ENCODE data around the gene KIF2A. TPM values are rescaled to one million over a fixed set of nuclear protein-coding genes. Genes with fewer than 3 reads are reported as not detected.

KIF2A gene
- total RNA-seq, 1 experiment from 2014 or later, result 42.9 TPM

GRCh38 chr5:62305358-62305714 is 670 bp upstream of the KIF2A start:
- POLR2A ChIA-PET, result interaction anchor here (0.8 to 0.9 kb wide), 2 partner anchors 8 to 24 kb away, joined by 3 to 4 read pairs; no protein-coding TSS in a partner anchor
- peaks cover 10 to 20% of the 10 kb centered on the region in 2 experiments for H3K4me1 ChIP-seq (ENCODE audit: control insufficient read depth in 1 of 2, insufficient read depth in 2 of 2, low read length in 2 of 2)
- H4K20me1 ChIP-seq (ENCODE audit: insufficient read depth), result no peaks in the 10 kb centered on the region
- H3K9ac ChIP-seq (ENCODE audit: low read length), result peak overlapping the region; percentile 47
- ATAC-seq, result no peak
- intact Hi-C loops (cut with micrococcal nuclease), result no loop called here
- no peak for TF ChIP-seq SRF (IDR thresholded peaks at IDR 0.05; ENCODE audit: low read depth)
- no peak for TF ChIP-seq POLR2AphosphoS5 (IDR thresholded peaks at IDR 0.05; ENCODE audit: low read depth, low read length)
- TF ChIP-seq RAD21 (IDR thresholded peaks at IDR 0.05; ENCODE audit: low read depth), result no peak
- no peak for TF ChIP-seq MAX (IDR thresholded peaks at IDR 0.05)
- TF ChIP-seq SP1 (IDR thresholded peaks at IDR 0.05; ENCODE audit: low read depth), result no peak
- TF ChIP-seq ELF1 (IDR thresholded peaks at IDR 0.05; ENCODE audit: borderline replicate concordance, low read depth), result no peak
- TF ChIP-seq ZFX (IDR thresholded peaks at IDR 0.05), result no peak
- no peak for DNase-seq (ENCODE audit: low read depth, low spot score)
- no peaks in the 10 kb centered on the region for H3K36me3 ChIP-seq (ENCODE audit: control insufficient read depth in 1 of 2, insufficient read depth in 2 of 2, low read length in 2 of 2)
- no peaks in the 10 kb centered on the region for H3K9me2 ChIP-seq (ENCODE audit: insufficient read depth)
- H3K9me3 ChIP-seq (ENCODE audit: control insufficient read depth in 1 of 2, insufficient read depth in 1 of 2, low read depth in 1 of 2, low read length in 2 of 2), result no peaks in the 10 kb centered on the region
- H3K4me3 ChIP-seq (replicated peaks in 1 of 2; ENCODE audit: low read depth in 1 of 2, low read length in 2 of 2), result peak overlapping the region; percentile 23 to 87
- CTCF ChIA-PET, result no interaction called here
- H3K4me2 ChIP-seq (ENCODE audit: low read length), result peak overlapping the region; percentile 88
- peak overlapping the region; percentile 81 for H2AFZ ChIP-seq (ENCODE audit: low read depth, low read length, poor library complexity, severe bottlenecking)
- no peaks in the 10 kb centered on the region for H3K27me3 ChIP-seq (ENCODE audit: insufficient read depth, low read length)
- TSS peak; percentile 93 for BruUV-seq (replicated peaks)
- peaks cover 41% of the 10 kb centered on the region for H3K79me2 ChIP-seq (ENCODE audit: insufficient read depth, low read length)
- peak overlapping the region; percentile 80 for H3K27ac ChIP-seq (ENCODE audit: low read depth, low read length)
- RAD21 ChIA-PET (ENCODE audit: low non-redundant PET in 1 of 2, low total read pairs in 2 of 2, uncharacterized antibody in 2 of 2, unreplicated experiment in 2 of 2), result no interaction called here

GRCh38 chr5:62306323-62306895 is 403 bp downstream of the KIF2A start:
- intact Hi-C loops (cut with micrococcal nuclease), result no loop called here
- Histone ChIP-seq H3K4me3 (replicated peaks in 1 of 2; ENCODE audit: low read depth in 1 of 2, low read length in 2 of 2) (peak overlapping the region; percentile 73 to 87), H3K79me2 (ENCODE audit: insufficient read depth, low read length) (peaks cover 52% of the 10 kb centered on the region), H3K9ac (ENCODE audit: low read length) (peak overlapping the region; percentile 89), H3K9me3 (ENCODE audit: control insufficient read depth in 1 of 2, insufficient read depth in 1 of 2, low read depth in 1 of 2, low read length in 2 of 2) (no peaks in the 10 kb centered on the region), H3K27me3 (ENCODE audit: insufficient read depth, low read length) (no peaks in the 10 kb centered on the region), H3K4me2 (ENCODE audit: low read length) (peak overlapping the region; percentile 88), H2AFZ (ENCODE audit: low read depth, low read length, poor library complexity, severe bottlenecking) (peak overlapping the region; percentile 23), H3K4me1 (ENCODE audit: control insufficient read depth in 1 of 2, insufficient read depth in 2 of 2, low read length in 2 of 2) (peaks cover 10 to 20% of the 10 kb centered on the region in 2 experiments), H4K20me1 (ENCODE audit: insufficient read depth) (peaks cover 6% of the 10 kb centered on the region; the same call in 1 of the 2 replicates), H3K27ac (ENCODE audit: low read depth, low read length) (peak overlapping the region; percentile 80), H3K9me2 (ENCODE audit: insufficient read depth) (no peaks in the 10 kb centered on the region), H3K36me3 (ENCODE audit: control insufficient read depth in 1 of 2, insufficient read depth in 2 of 2, low read length in 2 of 2) (no peaks in the 10 kb centered on the region)
- ATAC-seq, result peak; percentile 59
- ChIA-PET POLR2A (interaction anchor here (0.8 to 0.9 kb wide), 2 partner anchors 9 to 23 kb away, joined by 3 to 4 read pairs; no protein-coding TSS in a partner anchor), CTCF (no interaction called here), RAD21 (ENCODE audit: low non-redundant PET in 1 of 2, low total read pairs in 2 of 2, uncharacterized antibody in 2 of 2, unreplicated experiment in 2 of 2) (no interaction called here)
- TF ChIP-seq ZNF274 (IDR thresholded peaks at IDR 0.05; ENCODE audit: low read depth, low read length), result no peak
- peak; percentile 45 for TF ChIP-seq ZFX (IDR thresholded peaks at IDR 0.05)
- no peak for TF ChIP-seq MAX (IDR thresholded peaks at IDR 0.05)
- TF ChIP-seq TCF7L2 (IDR thresholded peaks at IDR 0.05; ENCODE audit: borderline replicate concordance, extremely low read depth, insufficient read depth, insufficient read length), result peak; percentile 66
- TF ChIP-seq POLR2A (IDR thresholded peaks at IDR 0.05; ENCODE audit: borderline replicate concordance, extremely low read depth, insufficient read depth, insufficient read length), result no peak
- 0 out of 2 replicates have a peak, but pooled peaks have one; percentile 31 for TF ChIP-seq EGR1 (IDR thresholded peaks at IDR 0.05; ENCODE audit: low read depth)
- TF ChIP-seq JUND (IDR thresholded peaks at IDR 0.05), result no peak
- TF ChIP-seq REST (IDR thresholded peaks at IDR 0.05; ENCODE audit: low read depth), result no peak
- TF ChIP-seq SP1 (IDR thresholded peaks at IDR 0.05; ENCODE audit: low read depth), result no peak
- 0 out of 2 replicates have a peak, but pooled peaks have one; percentile 9 for TF ChIP-seq SIN3A (IDR thresholded peaks at IDR 0.05; ENCODE audit: low read depth)
- no peak for TF ChIP-seq SRF (IDR thresholded peaks at IDR 0.05; ENCODE audit: low read depth)
- no peak for TF ChIP-seq RAD21 (IDR thresholded peaks at IDR 0.05; ENCODE audit: low read depth)
- TF ChIP-seq CBX3 (IDR thresholded peaks at IDR 0.05; ENCODE audit: low read depth), result no peak
- TF ChIP-seq POLR2AphosphoS5 (IDR thresholded peaks at IDR 0.05; ENCODE audit: low read depth, low read length), result no peak
- TF ChIP-seq FOSL1 (IDR thresholded peaks at IDR 0.05; ENCODE audit: low read depth), result no peak
- BruUV-seq (replicated peaks), result no TSS peak
- DNase-seq (ENCODE audit: low read depth, low spot score), result no peak

Measured in HCT116 (cell line).